ENCODE data around the gene RPS16. TPM values are rescaled to one million over a fixed set of nuclear protein-coding genes. Genes with fewer than 3 reads are reported as not detected.

Gene RPS16
- total RNA-seq, 1 donor from 2014 or later: 3,724 TPM

GRCh38 chr19:39444598-39445195 lies 8.9 kb upstream of the RPS16 start:
- DNase-seq (ENCODE audit: extremely low spot score in 2 of 2): no peak
- Histone ChIP-seq H3K36me3 (no peaks in the 10 kb centered on the region), H3K27me3 (no peaks in the 10 kb centered on the region), H3K9me3 (no peaks in the 10 kb centered on the region), H3K4me1 (peaks cover 48% of the 10 kb centered on the region), H3K4me3 (peak overlapping the region; percentile 64 to 97), H3K27ac (peak overlapping the region; percentile 95)
- intact Hi-C loops (cut with DNase I): loop anchor here (5.0 kb wide), 1 partner anchor 47 kb away; no protein-coding TSS in a partner anchor
- no peak for TF ChIP-seq POLR2A (IDR thresholded peaks at IDR 0.05)

DNA sequence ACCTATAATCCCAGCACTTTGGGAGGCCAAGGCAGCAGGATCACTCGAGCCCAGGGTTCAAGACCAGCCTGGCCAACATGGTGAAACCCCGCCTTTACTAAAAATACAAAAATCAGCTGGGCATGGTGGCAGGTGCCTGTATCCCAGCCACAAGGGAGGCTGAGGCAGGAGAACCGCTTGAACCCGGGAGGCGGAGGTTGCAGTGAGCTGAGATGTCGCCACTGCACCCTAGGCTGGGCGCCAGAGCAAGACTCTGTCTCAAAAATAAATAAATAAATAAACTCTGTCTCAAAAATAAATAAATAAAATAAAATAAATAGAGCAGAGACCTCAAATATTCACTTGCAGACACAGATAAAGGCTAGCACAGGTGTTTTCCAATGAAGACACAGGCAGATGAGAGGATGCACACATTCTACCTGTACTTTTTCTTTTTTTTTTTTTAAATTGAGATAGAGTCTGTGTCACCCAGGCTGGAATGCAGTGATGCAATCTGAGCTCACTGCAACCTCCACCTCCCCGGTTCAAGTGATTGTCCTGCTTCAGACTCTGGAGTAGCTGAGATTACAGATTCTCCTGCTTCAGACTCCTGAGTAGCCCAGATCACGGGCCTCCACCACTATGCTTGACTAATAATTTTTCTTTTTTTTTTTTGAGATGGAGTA lies 2.7 kb upstream of the RPS16 start:
- H3K4me3 ChIP-seq: no peak overlapping the region
- H3K27me3 ChIP-seq: no peaks in the 10 kb centered on the region
- H3K9me3 ChIP-seq: no peaks in the 10 kb centered on the region
- H3K4me1 ChIP-seq: peaks cover 28% of the 10 kb centered on the region
- DNase-seq (ENCODE audit: extremely low spot score in 2 of 2): no peak
- no peak overlapping the region for H3K27ac ChIP-seq
- TF ChIP-seq POLR2A (IDR thresholded peaks at IDR 0.05) (no peak), POLR2AphosphoS5 (IDR thresholded peaks at IDR 0.05; ENCODE audit: insufficient read depth in 1 of 2, low read depth in 1 of 2) (no peak)
- TF ChIP-seq, protein P1, sequence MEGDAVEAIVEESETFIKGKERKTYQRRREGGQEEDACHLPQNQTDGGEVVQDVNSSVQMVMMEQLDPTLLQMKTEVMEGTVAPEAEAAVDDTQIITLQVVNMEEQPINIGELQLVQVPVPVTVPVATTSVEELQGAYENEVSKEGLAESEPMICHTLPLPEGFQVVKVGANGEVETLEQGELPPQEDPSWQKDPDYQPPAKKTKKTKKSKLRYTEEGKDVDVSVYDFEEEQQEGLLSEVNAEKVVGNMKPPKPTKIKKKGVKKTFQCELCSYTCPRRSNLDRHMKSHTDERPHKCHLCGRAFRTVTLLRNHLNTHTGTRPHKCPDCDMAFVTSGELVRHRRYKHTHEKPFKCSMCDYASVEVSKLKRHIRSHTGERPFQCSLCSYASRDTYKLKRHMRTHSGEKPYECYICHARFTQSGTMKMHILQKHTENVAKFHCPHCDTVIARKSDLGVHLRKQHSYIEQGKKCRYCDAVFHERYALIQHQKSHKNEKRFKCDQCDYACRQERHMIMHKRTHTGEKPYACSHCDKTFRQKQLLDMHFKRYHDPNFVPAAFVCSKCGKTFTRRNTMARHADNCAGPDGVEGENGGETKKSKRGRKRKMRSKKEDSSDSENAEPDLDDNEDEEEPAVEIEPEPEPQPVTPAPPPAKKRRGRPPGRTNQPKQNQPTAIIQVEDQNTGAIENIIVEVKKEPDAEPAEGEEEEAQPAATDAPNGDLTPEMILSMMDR (IDR thresholded peaks at IDR 0.05): no peak
- H3K36me3 ChIP-seq: peaks cover 0 to 14% of the 10 kb centered on the region in 2 donors
- intact Hi-C loops (cut with DNase I): no loop called here

GRCh38 chr19:39436350-39436716 lies 584 bp upstream of the RPS16 start:
- intact Hi-C loops (cut with DNase I): no loop called here
- Histone ChIP-seq H3K4me1 (peaks cover 37% of the 10 kb centered on the region), H3K27ac (peak overlapping the region; percentile 75), H3K9me3 (no peaks in the 10 kb centered on the region), H3K36me3 (peaks cover 7 to 35% of the 10 kb centered on the region in 2 donors), H3K27me3 (no peaks in the 10 kb centered on the region), H3K4me3 (peak overlapping the region; percentile 74 to 86)
- no peak for TF ChIP-seq POLR2A (IDR thresholded peaks at IDR 0.05)
- no peak for DNase-seq (ENCODE audit: extremely low spot score in 2 of 2)

- H3K27me3 ChIP-seq: no peaks in the 10 kb centered on the region
- H3K9me3 ChIP-seq: no peaks in the 10 kb centered on the region
- TF ChIP-seq, protein P1 (IDR thresholded peaks at IDR 0.05): no peak
- TF ChIP-seq POLR2A (IDR thresholded peaks at IDR 0.05) (no peak), POLR2AphosphoS5 (IDR thresholded peaks at IDR 0.05; ENCODE audit: insufficient read depth in 1 of 2, low read depth in 1 of 2) (no peak)
- H3K27ac ChIP-seq: peak overlapping the region; percentile 75
- intact Hi-C loops (cut with DNase I): no loop called here
- H3K4me1 ChIP-seq: peaks cover 43% of the 10 kb centered on the region
- DNase-seq (ENCODE audit: extremely low spot score in 2 of 2): no peak
- peak overlapping the region; percentile 74 to 86 for H3K4me3 ChIP-seq
- H3K36me3 ChIP-seq: peaks cover 7 to 40% of the 10 kb centered on the region in 2 donors
Measured at GRCh38 chr19:39434123-39435076, 1.3 kb downstream of the RPS16 start.

DNA sequence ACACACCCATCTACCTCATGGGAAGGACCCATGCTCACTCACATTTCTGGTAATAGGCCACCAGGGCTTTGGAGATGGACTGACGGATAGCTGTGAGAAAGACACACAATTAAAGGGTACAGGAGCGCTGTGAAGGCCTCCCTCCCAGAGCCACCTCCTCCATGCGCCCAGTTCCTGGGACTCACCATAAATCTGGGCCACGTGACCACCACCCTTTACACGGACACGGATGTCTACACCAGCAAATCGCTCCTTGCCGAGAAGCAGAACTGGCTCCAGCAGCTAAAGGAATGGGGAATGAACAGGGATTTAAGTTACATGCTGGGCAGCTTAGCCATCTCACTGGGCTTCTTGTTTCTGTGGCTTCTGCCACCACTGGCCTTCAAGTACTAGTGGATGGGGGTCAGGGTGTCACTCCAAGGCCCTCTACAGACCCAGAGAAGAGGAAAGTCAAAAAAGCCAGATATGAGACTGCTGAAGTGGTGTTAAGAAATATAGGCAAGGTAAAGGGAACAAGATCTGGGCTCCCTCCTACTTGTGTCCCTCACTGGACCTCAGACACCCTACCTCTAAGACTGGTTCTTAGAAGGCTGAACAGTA lies 2.2 kb downstream of the RPS16 start:
- no peak overlapping the region for H3K4me3 ChIP-seq
- intact Hi-C loops (cut with DNase I): no loop called here
- peak overlapping the region; percentile 75 for H3K27ac ChIP-seq
- H3K4me1 ChIP-seq: peaks cover 50% of the 10 kb centered on the region
- no peak for TF ChIP-seq POLR2A (IDR thresholded peaks at IDR 0.05)
- TF ChIP-seq, protein P1 (IDR thresholded peaks at IDR 0.05): no peak
- no peak for TF ChIP-seq POLR2AphosphoS5 (IDR thresholded peaks at IDR 0.05; ENCODE audit: insufficient read depth in 1 of 2, low read depth in 1 of 2)
- no peaks in the 10 kb centered on the region for H3K27me3 ChIP-seq
- H3K9me3 ChIP-seq: no peaks in the 10 kb centered on the region
- H3K36me3 ChIP-seq: peaks cover 7 to 40% of the 10 kb centered on the region in 2 donors
- no peak for DNase-seq (ENCODE audit: extremely low spot score in 2 of 2)

Data from vagina (tissue), 2 donors.